HEK293 (cell line): Measurements from ENCODE around the gene CHD1L.
"Not testable (repeated sequence)": the region's sequence is repeated elsewhere in the genome, so short reads cannot be mapped to it uniquely, and the experiment has no call there.

Experiments
- ZBTB20 ChIP-seq: fragments of 450-650 bp; formaldehyde crosslinking; IDR thresholded peaks from 2 replicates; pipeline ENCODE4 v1.5.1; 2016; ENCODE audit warnings: missing biosample characterization, missing genetic modification characterization
- ZBTB48 ChIP-seq: fragments of 450-650 bp; formaldehyde crosslinking; IDR thresholded peaks from 2 replicates; pipeline ENCODE4 v1.5.1; 2016; ENCODE audit warnings: missing biosample characterization, missing genetic modification characterization
- ZNF174 ChIP-seq: fragments of 450-650 bp; formaldehyde crosslinking; IDR thresholded peaks from 2 replicates; pipeline ENCODE4 v1.5.0; 2017; ENCODE audit warnings: missing biosample characterization, mild to moderate bottlenecking, missing genetic modification characterization
- ZNF211 ChIP-seq: fragments of 450-650 bp; formaldehyde crosslinking; IDR thresholded peaks from 2 replicates; pipeline ENCODE4 v1.5.1; 2016; ENCODE audit warnings: low read depth, missing biosample characterization, missing genetic modification characterization
- ZNF416 ChIP-seq: fragments of 450-650 bp; formaldehyde crosslinking; IDR thresholded peaks from 2 replicates; pipeline ENCODE4 v1.5.1; 2016; ENCODE audit warnings: missing biosample characterization, missing genetic modification characterization
- ZNF510 ChIP-seq: fragments of 450-650 bp; formaldehyde crosslinking; IDR thresholded peaks from 2 replicates; pipeline ENCODE4 v1.5.1; 2018; ENCODE audit warnings: mild to moderate bottlenecking, missing genetic modification characterization, missing biosample characterization; ENCODE audit not compliant: insufficient replicate concordance
- TF ChIP-seq, protein P1 (sequence below): fragments of 450-650 bp; formaldehyde crosslinking; IDR thresholded peaks from 2 replicates; pipeline ENCODE4 v1.5.1; 2016; ENCODE audit warnings: missing biosample characterization, missing genetic modification characterization
- TF ChIP-seq, protein P2 (sequence below): fragments of 450-650 bp; IDR thresholded peaks from 2 replicates; pipeline ENCODE4 v1.5.1; 2018; ENCODE audit warnings: missing biosample characterization, missing genetic modification characterization
- TF ChIP-seq, protein P3 (sequence below): fragments of 450-650 bp; formaldehyde crosslinking; IDR thresholded peaks from 2 replicates; pipeline ENCODE4 v1.5.1; 2016; ENCODE audit warnings: missing biosample characterization, missing genetic modification characterization

DNA sequence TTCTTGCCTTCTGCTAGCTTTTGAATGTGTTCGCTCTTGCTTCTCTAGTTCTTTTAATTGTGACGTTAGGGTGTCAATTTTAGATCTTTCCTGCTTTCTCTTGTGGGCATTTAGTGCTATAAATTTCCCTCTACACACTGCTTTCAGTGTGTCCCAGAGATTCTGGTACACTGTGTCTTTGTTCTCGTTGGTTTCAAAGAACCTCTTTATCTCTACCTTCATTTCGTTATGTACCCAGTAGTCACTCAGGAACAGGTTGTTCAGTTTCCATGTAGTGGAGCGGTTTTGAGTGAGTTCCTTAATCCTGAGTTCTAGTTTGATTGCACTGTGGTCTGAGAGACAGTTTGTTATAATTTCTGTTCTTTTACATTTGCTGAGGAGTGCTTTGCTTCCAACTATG is 11.5 kb upstream of the CHD1L start:
- not testable (repeated sequence) for TF ChIP-seq ZNF211 (tag by site-specific recombination); ZNF510 (tag by site-specific recombination); ZBTB48 (tag by site-specific recombination); ZNF416; ZNF174 (tag by site-specific recombination); ZBTB20
- TF ChIP-seq, protein P1, sequence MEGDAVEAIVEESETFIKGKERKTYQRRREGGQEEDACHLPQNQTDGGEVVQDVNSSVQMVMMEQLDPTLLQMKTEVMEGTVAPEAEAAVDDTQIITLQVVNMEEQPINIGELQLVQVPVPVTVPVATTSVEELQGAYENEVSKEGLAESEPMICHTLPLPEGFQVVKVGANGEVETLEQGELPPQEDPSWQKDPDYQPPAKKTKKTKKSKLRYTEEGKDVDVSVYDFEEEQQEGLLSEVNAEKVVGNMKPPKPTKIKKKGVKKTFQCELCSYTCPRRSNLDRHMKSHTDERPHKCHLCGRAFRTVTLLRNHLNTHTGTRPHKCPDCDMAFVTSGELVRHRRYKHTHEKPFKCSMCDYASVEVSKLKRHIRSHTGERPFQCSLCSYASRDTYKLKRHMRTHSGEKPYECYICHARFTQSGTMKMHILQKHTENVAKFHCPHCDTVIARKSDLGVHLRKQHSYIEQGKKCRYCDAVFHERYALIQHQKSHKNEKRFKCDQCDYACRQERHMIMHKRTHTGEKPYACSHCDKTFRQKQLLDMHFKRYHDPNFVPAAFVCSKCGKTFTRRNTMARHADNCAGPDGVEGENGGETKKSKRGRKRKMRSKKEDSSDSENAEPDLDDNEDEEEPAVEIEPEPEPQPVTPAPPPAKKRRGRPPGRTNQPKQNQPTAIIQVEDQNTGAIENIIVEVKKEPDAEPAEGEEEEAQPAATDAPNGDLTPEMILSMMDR (tag by site-specific recombination) = not testable (repeated sequence)
- TF ChIP-seq, protein P2, sequence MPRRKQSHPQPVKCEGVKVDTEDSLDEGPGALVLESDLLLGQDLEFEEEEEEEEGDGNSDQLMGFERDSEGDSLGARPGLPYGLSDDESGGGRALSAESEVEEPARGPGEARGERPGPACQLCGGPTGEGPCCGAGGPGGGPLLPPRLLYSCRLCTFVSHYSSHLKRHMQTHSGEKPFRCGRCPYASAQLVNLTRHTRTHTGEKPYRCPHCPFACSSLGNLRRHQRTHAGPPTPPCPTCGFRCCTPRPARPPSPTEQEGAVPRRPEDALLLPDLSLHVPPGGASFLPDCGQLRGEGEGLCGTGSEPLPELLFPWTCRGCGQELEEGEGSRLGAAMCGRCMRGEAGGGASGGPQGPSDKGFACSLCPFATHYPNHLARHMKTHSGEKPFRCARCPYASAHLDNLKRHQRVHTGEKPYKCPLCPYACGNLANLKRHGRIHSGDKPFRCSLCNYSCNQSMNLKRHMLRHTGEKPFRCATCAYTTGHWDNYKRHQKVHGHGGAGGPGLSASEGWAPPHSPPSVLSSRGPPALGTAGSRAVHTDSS (tag by site-specific recombination) = not testable (repeated sequence)
- TF ChIP-seq, protein P3, sequence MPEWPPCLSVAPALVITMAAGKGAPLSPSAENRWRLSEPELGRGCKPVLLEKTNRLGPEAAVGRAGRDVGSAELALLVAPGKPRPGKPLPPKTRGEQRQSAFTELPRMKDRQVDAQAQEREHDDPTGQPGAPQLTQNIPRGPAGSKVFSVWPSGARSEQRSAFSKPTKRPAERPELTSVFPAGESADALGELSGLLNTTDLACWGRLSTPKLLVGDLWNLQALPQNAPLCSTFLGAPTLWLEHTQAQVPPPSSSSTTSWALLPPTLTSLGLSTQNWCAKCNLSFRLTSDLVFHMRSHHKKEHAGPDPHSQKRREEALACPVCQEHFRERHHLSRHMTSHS = not testable (repeated sequence)
